ENCODE measurements around the gene GMCL2. TPM values are rescaled to one million over a fixed set of nuclear protein-coding genes. Genes with fewer than 3 reads are reported as not detected.

Gene GMCL2
- total and polyA plus RNA-seq, 2 experiments from 2014 or later = 0.07 TPM; not detected in 1

DNA sequence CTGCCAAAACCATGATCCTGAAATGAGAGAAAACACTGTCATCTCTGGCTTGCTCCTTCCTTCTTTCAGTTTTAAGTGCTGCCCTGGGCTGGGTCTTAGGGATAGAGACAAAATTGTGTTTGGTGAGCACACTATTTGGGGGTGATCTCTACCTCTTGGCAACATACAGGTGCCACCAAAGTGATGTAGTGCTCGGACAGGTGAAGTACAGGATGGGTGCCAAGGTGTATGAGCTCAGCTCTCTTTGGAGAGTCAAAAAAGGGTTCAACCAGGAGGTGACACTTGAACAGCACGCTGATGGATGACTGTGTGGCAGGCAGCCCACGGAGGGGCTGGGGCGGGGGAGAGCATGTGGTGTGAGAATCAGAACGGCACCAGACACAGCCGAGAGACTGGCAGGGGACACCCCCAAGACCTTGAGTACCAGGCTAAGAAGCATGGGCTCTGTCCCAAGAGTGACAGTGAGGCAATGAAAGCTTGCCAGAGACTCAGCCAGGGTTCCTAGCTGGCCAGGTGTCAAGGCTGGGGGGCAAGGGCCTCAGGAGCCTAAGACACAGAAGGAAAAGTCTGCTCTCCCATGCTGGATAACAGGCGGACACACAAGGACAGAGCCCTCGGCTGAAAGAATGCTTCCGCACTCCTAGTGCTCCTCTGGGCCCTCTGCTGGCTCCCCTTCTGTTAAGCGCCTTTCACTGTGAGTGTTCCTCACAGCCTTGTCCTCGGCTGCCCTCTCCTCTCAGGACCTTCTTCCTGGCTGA, 36.0 kb downstream of the GMCL2 start:
- peak overlapping the region; percentile 97; the same call in 2 of the 3 replicates for H3K4me3 Mint-ChIP-seq
- H3K9me3 Mint-ChIP-seq = no peaks in the 10 kb centered on the region; the same call in 2 of the 3 replicates
- H3K27ac Mint-ChIP-seq = no peak overlapping the region; the same call in 1 of the 2 replicates
- peak overlapping the region; percentile 39; the same call in 1 of the 2 replicates for H3K27ac ChIP-seq (ENCODE audit: low read depth)
- H2AFZ ChIP-seq = no peak overlapping the region
- peaks cover 25% of the 10 kb centered on the region for H3K27me3 Mint-ChIP-seq (ENCODE audit: insufficient read depth, low read depth, poor library complexity)
- H3K4me2 ChIP-seq = no peak overlapping the region
- no peaks in the 10 kb centered on the region for H3K27me3 ChIP-seq (ENCODE audit: insufficient read depth)
- H3F3A ChIP-seq (replicated peaks; ENCODE audit: low read depth) = peaks cover 65% of the 10 kb centered on the region
- peaks cover 22% of the 10 kb centered on the region for H4K20me1 ChIP-seq (replicated peaks; ENCODE audit: insufficient read depth)
- H3K79me2 ChIP-seq (replicated peaks; ENCODE audit: insufficient read depth) = peaks cover 13% of the 10 kb centered on the region
- no peaks in the 10 kb centered on the region for H3K9me2 ChIP-seq (ENCODE audit: insufficient read depth)
- TF ChIP-seq STAT1 (IDR thresholded peaks at IDR 0.05; ENCODE audit: unreplicated experiment) = no peak
- TF ChIP-seq ZNF114 (CRISPR knock-in tag; IDR thresholded peaks at IDR 0.05) = no peak
- no peak for TF ChIP-seq EZH2 (IDR thresholded peaks at IDR 0.05; ENCODE audit: low read depth, unreplicated experiment)
- TF ChIP-seq POLR2AphosphoS5 (IDR thresholded peaks at IDR 0.05; ENCODE audit: low read depth) = no peak
- TF ChIP-seq, protein P1, sequence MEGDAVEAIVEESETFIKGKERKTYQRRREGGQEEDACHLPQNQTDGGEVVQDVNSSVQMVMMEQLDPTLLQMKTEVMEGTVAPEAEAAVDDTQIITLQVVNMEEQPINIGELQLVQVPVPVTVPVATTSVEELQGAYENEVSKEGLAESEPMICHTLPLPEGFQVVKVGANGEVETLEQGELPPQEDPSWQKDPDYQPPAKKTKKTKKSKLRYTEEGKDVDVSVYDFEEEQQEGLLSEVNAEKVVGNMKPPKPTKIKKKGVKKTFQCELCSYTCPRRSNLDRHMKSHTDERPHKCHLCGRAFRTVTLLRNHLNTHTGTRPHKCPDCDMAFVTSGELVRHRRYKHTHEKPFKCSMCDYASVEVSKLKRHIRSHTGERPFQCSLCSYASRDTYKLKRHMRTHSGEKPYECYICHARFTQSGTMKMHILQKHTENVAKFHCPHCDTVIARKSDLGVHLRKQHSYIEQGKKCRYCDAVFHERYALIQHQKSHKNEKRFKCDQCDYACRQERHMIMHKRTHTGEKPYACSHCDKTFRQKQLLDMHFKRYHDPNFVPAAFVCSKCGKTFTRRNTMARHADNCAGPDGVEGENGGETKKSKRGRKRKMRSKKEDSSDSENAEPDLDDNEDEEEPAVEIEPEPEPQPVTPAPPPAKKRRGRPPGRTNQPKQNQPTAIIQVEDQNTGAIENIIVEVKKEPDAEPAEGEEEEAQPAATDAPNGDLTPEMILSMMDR (conservative IDR thresholded peaks at IDR 0.05; ENCODE audit: low read depth in 2 of 2) = peak in 1 of 2 experiments; percentile 25; a peak in 1 of 4 replicates
- peaks cover 5% of the 10 kb centered on the region; the same call in 1 of the 2 replicates for H3K4me1 ChIP-seq (ENCODE audit: insufficient read depth)
- peaks cover 27% of the 10 kb centered on the region for H3K4me1 Mint-ChIP-seq
- no peak for ATAC-seq
- H3K36me3 Mint-ChIP-seq (ENCODE audit: low read depth) = peaks cover 70% of the 10 kb centered on the region
- H3K4me3 ChIP-seq = no peak overlapping the region
- no peak for DNase-seq (ENCODE audit: low spot score)
- peaks cover 36% of the 10 kb centered on the region for H3K36me3 ChIP-seq (ENCODE audit: insufficient read depth)

DNA sequence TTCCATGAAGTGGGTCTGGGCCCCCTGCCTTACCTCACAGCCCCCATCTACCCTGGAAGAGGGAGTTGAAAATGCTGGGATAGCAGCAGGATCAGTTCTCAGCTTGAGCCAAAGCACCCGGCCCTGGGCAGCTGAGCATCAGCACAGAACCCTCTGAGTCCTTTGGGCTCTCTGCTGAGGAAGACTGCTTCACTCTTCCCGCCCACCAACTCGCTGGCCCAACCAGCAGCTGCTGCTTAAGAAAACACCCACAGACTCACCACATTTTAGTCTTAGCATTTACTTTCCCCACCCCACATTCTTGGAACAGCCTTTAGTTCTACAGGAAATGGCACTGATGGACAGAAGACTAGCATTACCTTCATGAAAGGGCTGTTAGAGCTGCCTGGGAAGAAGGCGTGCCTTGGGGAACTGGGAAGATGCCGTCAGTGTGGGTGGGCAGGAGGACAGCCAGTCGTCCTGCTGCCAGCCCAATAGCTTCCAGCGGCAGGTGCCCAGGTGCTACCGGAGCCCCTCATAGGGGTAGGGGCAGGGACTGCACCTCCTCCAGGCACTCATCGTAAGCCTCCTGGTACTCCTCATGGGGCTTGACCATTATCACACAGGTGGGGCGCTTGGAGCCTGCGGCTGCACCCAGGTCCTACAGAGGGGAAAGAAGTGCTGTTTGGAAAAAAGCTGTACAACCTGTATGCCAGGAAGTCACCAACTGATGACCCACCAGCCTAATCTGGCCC, 37.8 kb downstream of the GMCL2 start:
- peaks cover 69% of the 10 kb centered on the region for H3F3A ChIP-seq (replicated peaks; ENCODE audit: low read depth)
- no peak overlapping the region; the same call in 1 of the 2 replicates for H3K27ac Mint-ChIP-seq
- peaks cover 47% of the 10 kb centered on the region for H3K36me3 ChIP-seq (ENCODE audit: insufficient read depth)
- peaks cover 26% of the 10 kb centered on the region for H4K20me1 ChIP-seq (replicated peaks; ENCODE audit: insufficient read depth)
- no peak overlapping the region for H2AFZ ChIP-seq
- H3K27me3 Mint-ChIP-seq (ENCODE audit: insufficient read depth, low read depth, poor library complexity) = peaks cover 23% of the 10 kb centered on the region
- H3K4me1 ChIP-seq (ENCODE audit: insufficient read depth) = peaks cover 5% of the 10 kb centered on the region; the same call in 1 of the 2 replicates
- TF ChIP-seq POLR2AphosphoS5 (IDR thresholded peaks at IDR 0.05; ENCODE audit: low read depth) = peak; percentile 56
- TF ChIP-seq EZH2 (IDR thresholded peaks at IDR 0.05; ENCODE audit: low read depth, unreplicated experiment) = no peak
- TF ChIP-seq, protein P1 (conservative IDR thresholded peaks at IDR 0.05; ENCODE audit: low read depth in 2 of 2) = peak; percentile 14 to 34; a peak in 1 of 4 replicates
- DNase-seq (ENCODE audit: low spot score) = peak; percentile 59
- no peaks in the 10 kb centered on the region; the same call in 2 of the 3 replicates for H3K9me3 Mint-ChIP-seq
- no peaks in the 10 kb centered on the region for H3K27me3 ChIP-seq (ENCODE audit: insufficient read depth)
- H3K4me1 Mint-ChIP-seq = peaks cover 27% of the 10 kb centered on the region
- no peak overlapping the region for H3K4me2 ChIP-seq
- H3K4me3 ChIP-seq = no peak overlapping the region
- peak; percentile 8 for ATAC-seq
- H3K4me3 Mint-ChIP-seq = no peak overlapping the region
- H3K79me2 ChIP-seq (replicated peaks; ENCODE audit: insufficient read depth) = peaks cover 13% of the 10 kb centered on the region
- H3K27ac ChIP-seq (ENCODE audit: low read depth) = peak overlapping the region; percentile 80; the same call in 1 of the 2 replicates
- peaks cover 84% of the 10 kb centered on the region for H3K36me3 Mint-ChIP-seq (ENCODE audit: low read depth)
- no peaks in the 10 kb centered on the region for H3K9me2 ChIP-seq (ENCODE audit: insufficient read depth)

All from GM23338 (cell line).